Measurements from ENCODE around the gene GPD1.
A peak's percentile ranks its signal among the peaks of the same experiment; 100 is the strongest.

Gene GPD1

GRCh38 chr12:50112456-50113218 lies 8.8 kb downstream of the GPD1 start:
- Histone ChIP-seq H2AFZ (ENCODE audit: low read length) (no peak overlapping the region), H3K79me2 (ENCODE audit: insufficient read depth, low read length) (peaks cover 24% of the 10 kb centered on the region), H3K27me3 (ENCODE audit: insufficient read depth, low read length) (no peaks in the 10 kb centered on the region), H4K20me1 (ENCODE audit: insufficient read depth, low read length) (no peaks in the 10 kb centered on the region), H3K9me2 (ENCODE audit: low read depth, low read length) (no peaks in the 10 kb centered on the region), H3K36me3 (ENCODE audit: insufficient read depth, low read length) (peaks cover 7% of the 10 kb centered on the region; the same call in 1 of the 2 replicates), H3K4me1 (ENCODE audit: insufficient read depth, low read length, severe bottlenecking) (peaks cover 26% of the 10 kb centered on the region), H3K4me2 (ENCODE audit: low read length) (peak overlapping the region; percentile 61), H3K4me3 (ENCODE audit: low read depth, low read length, poor library complexity, severe bottlenecking) (peak overlapping the region; percentile 87), H3F3A (ENCODE audit: insufficient read depth, low read length) (no peaks in the 10 kb centered on the region), H3K27ac (ENCODE audit: low read depth, low read length, poor library complexity, severe bottlenecking) (peak overlapping the region; percentile 60), H3K9ac (ENCODE audit: low read length) (peak overlapping the region; percentile 79), H3K9me3 (ENCODE audit: low read length) (no peaks in the 10 kb centered on the region)
- no peak for TF ChIP-seq EZH2 (IDR thresholded peaks at IDR 0.05; ENCODE audit: borderline replicate concordance, low read length)
- TF ChIP-seq, protein P1, sequence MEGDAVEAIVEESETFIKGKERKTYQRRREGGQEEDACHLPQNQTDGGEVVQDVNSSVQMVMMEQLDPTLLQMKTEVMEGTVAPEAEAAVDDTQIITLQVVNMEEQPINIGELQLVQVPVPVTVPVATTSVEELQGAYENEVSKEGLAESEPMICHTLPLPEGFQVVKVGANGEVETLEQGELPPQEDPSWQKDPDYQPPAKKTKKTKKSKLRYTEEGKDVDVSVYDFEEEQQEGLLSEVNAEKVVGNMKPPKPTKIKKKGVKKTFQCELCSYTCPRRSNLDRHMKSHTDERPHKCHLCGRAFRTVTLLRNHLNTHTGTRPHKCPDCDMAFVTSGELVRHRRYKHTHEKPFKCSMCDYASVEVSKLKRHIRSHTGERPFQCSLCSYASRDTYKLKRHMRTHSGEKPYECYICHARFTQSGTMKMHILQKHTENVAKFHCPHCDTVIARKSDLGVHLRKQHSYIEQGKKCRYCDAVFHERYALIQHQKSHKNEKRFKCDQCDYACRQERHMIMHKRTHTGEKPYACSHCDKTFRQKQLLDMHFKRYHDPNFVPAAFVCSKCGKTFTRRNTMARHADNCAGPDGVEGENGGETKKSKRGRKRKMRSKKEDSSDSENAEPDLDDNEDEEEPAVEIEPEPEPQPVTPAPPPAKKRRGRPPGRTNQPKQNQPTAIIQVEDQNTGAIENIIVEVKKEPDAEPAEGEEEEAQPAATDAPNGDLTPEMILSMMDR (IDR thresholded peaks at IDR 0.05; ENCODE audit: low read length) = no peak

DNA sequence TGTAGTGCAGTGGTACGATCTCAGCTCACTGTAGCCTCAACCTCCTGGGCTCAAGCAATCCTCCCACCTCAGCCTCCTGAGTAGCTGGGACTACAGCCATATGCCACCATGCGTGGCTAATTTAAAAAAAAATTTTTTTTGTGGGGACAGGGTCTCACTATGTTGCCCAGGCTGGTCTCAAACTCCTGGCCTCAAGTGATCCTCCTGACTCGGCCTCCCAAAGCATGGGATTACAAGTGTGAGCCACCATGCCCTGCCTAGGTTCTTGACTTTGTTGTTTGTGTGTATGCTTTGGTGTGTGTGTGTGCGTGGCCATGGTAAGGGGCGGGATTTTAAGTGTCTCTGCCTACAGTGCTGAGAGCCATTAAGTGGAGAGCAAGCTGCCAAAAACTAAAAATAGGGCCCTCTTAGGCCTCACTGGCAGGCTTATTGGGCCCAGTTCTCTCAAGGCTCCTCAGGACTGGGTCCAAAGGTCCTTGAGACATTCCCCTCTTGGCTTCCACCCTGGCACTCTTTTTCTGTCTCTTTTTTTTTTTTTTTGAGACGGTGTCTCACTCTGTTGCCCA lies 13.3 kb downstream of the GPD1 start:
- Histone ChIP-seq H3K4me1 (ENCODE audit: insufficient read depth, low read length, severe bottlenecking) (peaks cover 11% of the 10 kb centered on the region), H3K36me3 (ENCODE audit: insufficient read depth, low read length) (peaks cover 41% of the 10 kb centered on the region), H3K9me2 (ENCODE audit: low read depth, low read length) (no peaks in the 10 kb centered on the region), H2AFZ (ENCODE audit: low read length) (no peak overlapping the region), H4K20me1 (ENCODE audit: insufficient read depth, low read length) (no peaks in the 10 kb centered on the region), H3K27me3 (ENCODE audit: insufficient read depth, low read length) (no peaks in the 10 kb centered on the region), H3K4me3 (ENCODE audit: low read depth, low read length, poor library complexity, severe bottlenecking) (no peak overlapping the region), H3K27ac (ENCODE audit: low read depth, low read length, poor library complexity, severe bottlenecking) (no peak overlapping the region), H3K9me3 (ENCODE audit: low read length) (no peaks in the 10 kb centered on the region), H3K79me2 (ENCODE audit: insufficient read depth, low read length) (peaks cover 24% of the 10 kb centered on the region), H3K4me2 (ENCODE audit: low read length) (no peak overlapping the region), H3K9ac (ENCODE audit: low read length) (no peak overlapping the region), H3F3A (ENCODE audit: insufficient read depth, low read length) (no peaks in the 10 kb centered on the region)
- no peak for TF ChIP-seq EZH2 (IDR thresholded peaks at IDR 0.05; ENCODE audit: borderline replicate concordance, low read length)
- TF ChIP-seq, protein P1 (IDR thresholded peaks at IDR 0.05; ENCODE audit: low read length) = no peak

GRCh38 chr12:50119387-50119786 lies 15.6 kb downstream of the GPD1 start:
- Histone ChIP-seq H3F3A (ENCODE audit: insufficient read depth, low read length) (no peaks in the 10 kb centered on the region), H4K20me1 (ENCODE audit: insufficient read depth, low read length) (no peaks in the 10 kb centered on the region), H3K27ac (ENCODE audit: low read depth, low read length, poor library complexity, severe bottlenecking) (no peak overlapping the region), H3K4me3 (ENCODE audit: low read depth, low read length, poor library complexity, severe bottlenecking) (no peak overlapping the region), H2AFZ (ENCODE audit: low read length) (no peak overlapping the region), H3K4me1 (ENCODE audit: insufficient read depth, low read length, severe bottlenecking) (no peaks in the 10 kb centered on the region), H3K79me2 (ENCODE audit: insufficient read depth, low read length) (peaks cover 9% of the 10 kb centered on the region; the same call in 1 of the 2 replicates), H3K9me3 (ENCODE audit: low read length) (no peaks in the 10 kb centered on the region), H3K4me2 (ENCODE audit: low read length) (no peak overlapping the region), H3K9me2 (ENCODE audit: low read depth, low read length) (no peaks in the 10 kb centered on the region), H3K9ac (ENCODE audit: low read length) (no peak overlapping the region), H3K36me3 (ENCODE audit: insufficient read depth, low read length) (peaks cover 58% of the 10 kb centered on the region), H3K27me3 (ENCODE audit: insufficient read depth, low read length) (no peaks in the 10 kb centered on the region)
- TF ChIP-seq, protein P1 (IDR thresholded peaks at IDR 0.05; ENCODE audit: low read length) = no peak
- TF ChIP-seq EZH2 (IDR thresholded peaks at IDR 0.05; ENCODE audit: borderline replicate concordance, low read length) = no peak
